HuH-7 (cell line): ENCODE measurements around the gene HEXIM1.

Source experiments
- DNase-seq: peaks from one replicate; pipeline ENCODE4 v3.0.0; 2011; ENCODE audit warnings: low spot score

HEXIM1 gene

GRCh38 chr17:45146890-45147580, 1.2 kb upstream of the HEXIM1 start:
- DNase-seq = peak; percentile 74

DNA sequence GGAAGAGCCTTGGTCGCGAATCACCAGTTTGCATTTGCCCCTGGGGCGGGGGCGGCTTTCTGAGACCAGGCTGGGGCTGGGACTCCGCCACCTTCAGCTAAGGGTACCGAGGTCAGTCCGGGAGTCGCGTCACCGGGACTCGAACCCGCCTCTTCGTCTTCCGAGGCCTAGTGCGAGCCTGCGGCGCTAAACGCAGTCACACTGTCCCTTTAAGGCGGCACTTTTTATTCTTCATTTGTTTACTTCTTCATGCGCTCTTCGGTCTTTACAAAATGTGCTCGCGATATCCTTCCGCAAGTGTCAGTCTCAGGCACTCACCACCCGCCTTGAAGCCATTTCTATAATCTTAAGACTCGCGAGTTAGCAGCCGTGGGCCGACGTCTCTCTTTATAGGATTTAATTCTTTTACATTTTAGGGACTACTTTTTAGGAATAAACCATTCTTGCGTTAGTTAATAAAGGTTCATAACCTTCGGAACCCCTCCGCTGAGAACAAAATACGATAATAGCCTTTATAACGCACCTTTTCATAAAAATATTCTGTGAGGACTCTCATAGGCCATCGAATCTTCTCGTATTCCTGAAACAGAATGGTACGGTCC, 593 bp upstream of the HEXIM1 start:
- DNase-seq = peak; percentile 71

DNA sequence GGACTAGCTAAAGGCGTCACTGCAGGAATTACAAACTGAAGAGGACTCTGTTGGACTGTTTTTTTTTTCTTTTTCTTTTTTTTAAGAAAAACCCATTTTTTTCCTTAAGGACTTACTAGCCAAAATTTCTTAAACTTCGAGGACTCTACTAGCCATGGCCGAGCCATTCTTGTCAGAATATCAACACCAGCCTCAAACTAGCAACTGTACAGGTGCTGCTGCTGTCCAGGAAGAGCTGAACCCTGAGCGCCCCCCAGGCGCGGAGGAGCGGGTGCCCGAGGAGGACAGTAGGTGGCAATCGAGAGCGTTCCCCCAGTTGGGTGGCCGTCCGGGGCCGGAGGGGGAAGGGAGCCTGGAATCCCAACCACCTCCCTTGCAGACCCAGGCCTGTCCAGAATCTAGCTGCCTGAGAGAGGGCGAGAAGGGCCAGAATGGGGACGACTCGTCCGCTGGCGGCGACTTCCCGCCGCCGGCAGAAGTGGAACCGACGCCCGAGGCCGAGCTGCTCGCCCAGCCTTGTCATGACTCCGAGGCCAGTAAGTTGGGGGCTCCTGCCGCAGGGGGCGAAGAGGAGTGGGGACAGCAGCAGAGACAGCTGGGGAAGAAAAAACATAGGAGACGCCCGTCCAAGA, 878 bp downstream of the HEXIM1 start:
- peak; percentile 91 for DNase-seq

DNA sequence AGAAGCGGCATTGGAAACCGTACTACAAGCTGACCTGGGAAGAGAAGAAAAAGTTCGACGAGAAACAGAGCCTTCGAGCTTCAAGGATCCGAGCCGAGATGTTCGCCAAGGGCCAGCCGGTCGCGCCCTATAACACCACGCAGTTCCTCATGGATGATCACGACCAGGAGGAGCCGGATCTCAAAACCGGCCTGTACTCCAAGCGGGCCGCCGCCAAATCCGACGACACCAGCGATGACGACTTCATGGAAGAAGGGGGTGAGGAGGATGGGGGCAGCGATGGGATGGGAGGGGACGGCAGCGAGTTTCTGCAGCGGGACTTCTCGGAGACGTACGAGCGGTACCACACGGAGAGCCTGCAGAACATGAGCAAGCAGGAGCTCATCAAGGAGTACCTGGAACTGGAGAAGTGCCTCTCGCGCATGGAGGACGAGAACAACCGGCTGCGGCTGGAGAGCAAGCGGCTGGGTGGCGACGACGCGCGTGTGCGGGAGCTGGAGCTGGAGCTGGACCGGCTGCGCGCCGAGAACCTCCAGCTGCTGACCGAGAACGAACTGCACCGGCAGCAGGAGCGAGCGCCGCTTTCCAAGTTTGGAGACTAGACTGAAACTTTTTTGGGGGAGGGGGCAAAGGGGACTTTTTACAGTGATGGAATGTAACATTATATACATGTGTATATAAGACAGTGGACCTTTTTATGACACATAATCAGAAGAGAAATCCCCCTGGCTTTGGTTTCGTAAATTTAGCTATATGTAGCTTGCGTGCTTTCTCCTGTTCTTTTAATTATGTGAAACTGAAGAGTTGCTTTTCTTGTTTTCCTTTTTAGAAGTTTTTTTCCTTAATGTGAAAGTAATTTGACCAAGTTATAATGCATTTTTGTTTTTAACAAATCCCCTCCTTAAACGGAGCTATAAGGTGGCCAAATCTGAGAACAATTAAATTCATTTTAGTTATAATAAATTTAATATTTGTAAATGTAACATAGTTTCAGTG, 1.7 kb downstream of the HEXIM1 start:
- DNase-seq = no peak

DNA sequence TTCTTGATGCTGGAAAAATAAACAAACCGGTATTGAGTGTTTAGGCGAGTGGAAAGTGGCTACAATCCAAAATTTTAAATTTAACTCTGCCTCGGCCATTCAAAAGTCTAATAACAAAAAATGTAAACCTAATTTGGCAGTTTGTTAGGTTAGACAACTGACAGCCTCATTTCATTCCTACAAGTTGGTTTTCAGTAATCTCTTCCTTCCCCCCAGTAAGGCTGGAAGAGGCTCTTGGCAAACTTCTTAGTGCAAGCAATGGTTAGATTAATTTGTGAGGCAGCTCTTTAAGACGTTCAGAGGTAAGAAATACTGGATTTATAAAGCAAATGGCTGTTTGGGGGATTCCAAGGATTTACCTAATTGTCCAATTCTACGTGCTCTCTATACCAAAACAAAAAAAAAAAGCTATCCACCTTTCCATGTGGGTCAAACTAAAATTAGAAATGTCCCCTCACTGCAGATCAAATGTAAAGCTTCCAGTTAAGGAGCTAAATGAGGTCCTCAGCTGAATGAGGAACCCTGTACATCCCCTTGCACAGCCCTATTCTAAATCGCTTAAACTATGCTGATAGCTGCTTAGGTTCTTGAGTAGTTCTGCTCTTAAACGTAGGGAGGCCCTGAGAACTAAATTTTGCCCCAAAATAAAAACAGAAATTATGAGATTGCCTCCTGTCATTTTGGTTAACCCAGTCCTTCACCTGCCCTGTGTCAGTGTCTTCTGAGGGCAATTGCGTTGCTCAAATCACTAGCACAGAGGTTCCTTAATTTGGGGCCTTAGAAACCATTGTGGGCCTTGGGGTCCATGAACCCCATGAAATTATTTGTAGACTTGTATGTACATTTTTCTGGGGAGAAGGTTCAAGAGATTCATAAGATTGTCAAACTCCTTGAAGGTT, 2.9 kb downstream of the HEXIM1 start:
- DNase-seq = no peak

DNA sequence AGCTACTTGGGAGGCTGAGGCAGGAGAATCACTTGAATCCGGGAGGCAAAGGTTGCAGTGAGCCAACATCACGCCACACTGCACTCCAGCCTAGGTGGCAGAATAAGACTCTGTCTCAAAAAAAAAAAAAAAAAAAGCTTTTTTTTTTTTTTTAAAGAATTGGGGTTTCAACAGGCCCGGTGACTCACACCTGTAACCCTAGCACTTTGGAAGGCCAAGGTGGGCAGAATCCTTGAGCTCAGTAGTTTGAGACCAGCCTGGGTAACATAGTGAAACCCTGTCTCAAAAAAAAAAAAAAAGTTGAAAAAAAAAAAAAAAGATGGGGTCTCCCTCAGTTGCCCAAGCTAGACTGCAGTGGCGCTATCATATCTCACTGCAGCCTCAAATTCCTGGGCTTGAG, 6.8 kb downstream of the HEXIM1 start:
- no peak for DNase-seq

GRCh38 chr17:45155483-45155882, 7.2 kb downstream of the HEXIM1 start:
- DNase-seq = no peak

DNA sequence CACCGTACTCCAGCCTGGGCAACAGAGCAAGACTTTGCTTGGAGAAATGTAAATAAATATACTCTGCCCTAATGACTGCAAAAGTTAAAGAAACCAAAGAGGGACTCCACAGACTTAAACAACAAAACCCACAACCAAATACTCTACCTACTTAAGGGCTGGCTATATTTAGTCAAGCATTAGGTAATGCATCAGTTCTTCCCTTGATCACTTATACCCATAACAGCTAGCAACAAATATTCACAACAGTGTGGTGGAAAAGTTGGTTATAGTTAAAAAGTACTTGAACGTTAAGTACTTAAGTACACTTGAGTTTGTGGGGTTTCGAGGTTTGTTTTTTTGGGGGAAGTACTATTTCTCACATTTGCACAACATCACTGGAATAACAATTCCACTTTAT, 8.0 kb downstream of the HEXIM1 start:
- no peak for DNase-seq

GRCh38 chr17:45160447-45161287, 12.4 kb downstream of the HEXIM1 start:
- peak; percentile 75 for DNase-seq

- peak; percentile 96 for DNase-seq
These were observed 13.2 kb downstream of the HEXIM1 start, which contains the start of gene HEXIM2 for GRCh38 chr17:45161288-45162024. Gene HEXIM2 (plus strand): TSS chr17:45161875. CDS start chr17:45162794, 919 bp downstream.

DNA sequence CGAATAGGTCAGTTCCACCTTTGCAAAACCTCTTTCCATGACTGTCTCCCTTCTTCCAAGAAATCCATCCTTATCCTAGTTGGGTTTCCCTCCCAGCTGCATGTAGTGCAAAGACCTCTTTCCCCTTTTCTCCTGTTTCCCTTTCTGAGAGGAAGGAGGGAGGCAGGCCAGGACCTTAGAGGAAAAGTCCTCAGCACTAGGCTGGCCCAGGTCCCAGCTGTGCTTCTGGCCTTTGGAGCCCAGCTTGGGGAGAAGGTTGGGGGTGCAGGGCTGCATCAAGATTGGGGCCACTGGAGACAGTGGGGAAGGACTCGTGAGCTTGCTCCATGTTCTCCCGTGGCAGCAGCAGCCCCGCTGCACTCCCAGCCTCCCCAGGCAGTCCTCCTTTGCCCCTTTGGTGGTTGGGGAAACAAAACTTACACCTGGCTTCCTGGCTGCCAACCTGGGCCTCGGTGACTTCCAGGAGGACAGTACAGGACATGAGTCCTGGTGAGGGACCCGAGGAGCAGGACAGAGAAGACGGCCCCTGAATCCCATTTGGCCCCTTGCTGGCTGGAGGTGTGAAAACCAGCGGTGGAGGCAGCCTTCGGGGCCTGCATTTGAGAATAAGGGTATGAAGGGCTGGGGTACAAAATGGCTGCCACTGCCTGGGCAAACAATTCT, 13.9 kb downstream of the HEXIM1 start:
- DNase-seq = no peak

- no peak for DNase-seq
These were observed 16.5 kb downstream of the HEXIM1 start for GRCh38 chr17:45164734-45165269.

DNA sequence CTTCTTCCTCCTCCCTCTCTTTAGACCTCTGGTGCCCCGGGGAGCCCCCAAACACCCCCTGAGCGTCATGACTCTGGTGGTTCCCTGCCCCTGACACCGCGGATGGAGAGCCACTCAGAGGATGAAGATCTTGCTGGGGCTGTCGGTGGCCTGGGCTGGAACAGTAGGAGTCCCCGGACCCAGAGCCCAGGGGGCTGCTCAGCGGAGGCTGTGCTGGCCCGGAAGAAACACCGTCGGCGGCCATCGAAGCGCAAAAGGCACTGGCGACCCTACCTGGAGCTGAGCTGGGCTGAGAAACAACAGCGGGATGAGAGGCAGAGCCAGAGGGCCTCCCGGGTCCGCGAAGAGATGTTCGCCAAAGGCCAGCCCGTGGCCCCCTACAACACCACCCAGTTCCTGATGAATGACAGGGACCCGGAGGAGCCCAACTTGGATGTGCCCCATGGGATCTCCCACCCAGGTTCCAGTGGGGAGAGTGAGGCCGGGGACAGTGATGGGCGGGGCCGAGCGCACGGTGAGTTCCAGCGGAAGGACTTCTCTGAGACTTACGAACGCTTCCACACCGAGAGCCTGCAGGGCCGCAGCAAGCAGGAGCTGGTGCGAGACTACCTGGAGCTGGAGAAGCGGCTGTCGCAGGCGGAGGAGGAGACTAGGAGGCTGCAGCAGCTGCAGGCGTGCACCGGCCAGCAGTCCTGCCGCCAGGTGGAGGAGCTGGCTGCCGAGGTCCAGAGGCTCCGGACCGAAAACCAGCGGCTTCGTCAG, 20.9 kb downstream of the HEXIM1 start:
- DNase-seq = no peak

- DNase-seq = no peak
These were observed 22.1 kb downstream of the HEXIM1 start for GRCh38 chr17:45170280-45170930.

GRCh38 chr17:45170931-45171337, 22.7 kb downstream of the HEXIM1 start:
- DNase-seq = peak; percentile 36

- peak; percentile 56 for DNase-seq
These were observed 23.3 kb downstream of the HEXIM1 start for GRCh38 chr17:45171338-45172231.
